HG03064 (cell line): ENCODE results near the gene SLC38A2.
A peak's percentile ranks its signal among the peaks of the same experiment; 100 is the strongest.

Experiments
- ATAC-seq: cut with Tn5 transposase; IDR thresholded peaks from one replicate; pipeline ENCODE4 v1.9.1; 2021; ENCODE audit warnings: low read depth; ENCODE audit not compliant: unreplicated experiment

Gene SLC38A2

GRCh38 chr12:46377678-46378077, 5.1 kb upstream of the SLC38A2 start:
- ATAC-seq: no peak

- ATAC-seq: no peak
Measured at GRCh38 chr12:46376579-46376978, 4.0 kb upstream of the SLC38A2 start.

GRCh38 chr12:46374711-46375110, 2.1 kb upstream of the SLC38A2 start:
- no peak for ATAC-seq

- no peak for ATAC-seq
Measured at GRCh38 chr12:46374310-46374709, 1.7 kb upstream of the SLC38A2 start.

- ATAC-seq: no peak
Measured at GRCh38 chr12:46373301-46374296, 1.0 kb upstream of the SLC38A2 start.

- ATAC-seq: peak; percentile 16
Measured at GRCh38 chr12:46371718-46372543, 642 bp downstream of the SLC38A2 start.

GRCh38 chr12:46370792-46371717, 1.5 kb downstream of the SLC38A2 start:
- peak; percentile 45 for ATAC-seq

GRCh38 chr12:46370380-46370734, 2.2 kb downstream of the SLC38A2 start:
- ATAC-seq: no peak

- ATAC-seq: no peak
Measured at GRCh38 chr12:46369474-46370379, 2.8 kb downstream of the SLC38A2 start.

GRCh38 chr12:46369095-46369473, 3.5 kb downstream of the SLC38A2 start:
- ATAC-seq: no peak

GRCh38 chr12:46368684-46369083, 3.9 kb downstream of the SLC38A2 start:
- no peak for ATAC-seq

- ATAC-seq: no peak
Measured at GRCh38 chr12:46368138-46368537, 4.4 kb downstream of the SLC38A2 start.

GRCh38 chr12:46367351-46368029, 5.1 kb downstream of the SLC38A2 start:
- no peak for ATAC-seq

GRCh38 chr12:46366771-46367170, 5.8 kb downstream of the SLC38A2 start:
- no peak for ATAC-seq

GRCh38 chr12:46365951-46366379, 6.6 kb downstream of the SLC38A2 start:
- ATAC-seq: no peak

- no peak for ATAC-seq
Measured at GRCh38 chr12:46364777-46365580, 7.6 kb downstream of the SLC38A2 start.

- ATAC-seq: no peak
Measured at GRCh38 chr12:46364300-46364696, 8.3 kb downstream of the SLC38A2 start.
